Epithelial cell of proximal tubule (primary cell): ENCODE results near the gene KCNK15. TPM values are rescaled to one million over a fixed set of nuclear protein-coding genes. Genes with fewer than 3 reads are reported as not detected.

Experiments used
- DNase-seq: peaks from one replicate; pipeline ENCODE4 v3.0.0-alpha.2; 2011; ENCODE audit warnings: low read depth
- H3K4me3 ChIP-seq: 2 replicates; pipeline ENCODE4 v1.5.1; 2011; ENCODE audit warnings: low read depth, mild to moderate bottlenecking, low read length
- total RNA-seq: library from RNA; depleted of rRNA; stranded (reverse); fragments of >200 nt; gene quantifications from 2 replicates; pipeline ENCODE4 v1.2.3, GENCODE V29; 2015
- TF ChIP-seq, protein P1 (sequence below): conservative IDR thresholded peaks from 2 replicates; pipeline ENCODE4 v1.5.1; 2012; ENCODE audit warnings: low read depth, mild to moderate bottlenecking, low read length

KCNK15 gene
- total RNA-seq, 1 donor from 2014 or later, result not detected

DNA sequence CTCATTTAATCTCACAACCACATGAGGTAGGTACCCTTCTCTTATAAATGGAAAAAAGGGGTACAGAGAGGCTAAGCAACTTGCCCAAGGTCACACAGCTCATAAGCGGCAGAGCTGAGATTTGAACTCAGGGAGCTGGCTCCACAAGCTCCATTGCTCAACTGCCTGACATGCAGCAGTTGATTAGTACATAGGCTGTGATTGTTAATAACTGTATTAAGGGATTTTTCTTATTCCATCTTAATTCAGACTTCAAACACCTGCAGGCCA lies 23.9 kb upstream of the KCNK15 start:
- H3K4me3 ChIP-seq, result no peak overlapping the region
- TF ChIP-seq, protein P1, sequence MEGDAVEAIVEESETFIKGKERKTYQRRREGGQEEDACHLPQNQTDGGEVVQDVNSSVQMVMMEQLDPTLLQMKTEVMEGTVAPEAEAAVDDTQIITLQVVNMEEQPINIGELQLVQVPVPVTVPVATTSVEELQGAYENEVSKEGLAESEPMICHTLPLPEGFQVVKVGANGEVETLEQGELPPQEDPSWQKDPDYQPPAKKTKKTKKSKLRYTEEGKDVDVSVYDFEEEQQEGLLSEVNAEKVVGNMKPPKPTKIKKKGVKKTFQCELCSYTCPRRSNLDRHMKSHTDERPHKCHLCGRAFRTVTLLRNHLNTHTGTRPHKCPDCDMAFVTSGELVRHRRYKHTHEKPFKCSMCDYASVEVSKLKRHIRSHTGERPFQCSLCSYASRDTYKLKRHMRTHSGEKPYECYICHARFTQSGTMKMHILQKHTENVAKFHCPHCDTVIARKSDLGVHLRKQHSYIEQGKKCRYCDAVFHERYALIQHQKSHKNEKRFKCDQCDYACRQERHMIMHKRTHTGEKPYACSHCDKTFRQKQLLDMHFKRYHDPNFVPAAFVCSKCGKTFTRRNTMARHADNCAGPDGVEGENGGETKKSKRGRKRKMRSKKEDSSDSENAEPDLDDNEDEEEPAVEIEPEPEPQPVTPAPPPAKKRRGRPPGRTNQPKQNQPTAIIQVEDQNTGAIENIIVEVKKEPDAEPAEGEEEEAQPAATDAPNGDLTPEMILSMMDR, result no peak
- DNase-seq, result no peak

DNA sequence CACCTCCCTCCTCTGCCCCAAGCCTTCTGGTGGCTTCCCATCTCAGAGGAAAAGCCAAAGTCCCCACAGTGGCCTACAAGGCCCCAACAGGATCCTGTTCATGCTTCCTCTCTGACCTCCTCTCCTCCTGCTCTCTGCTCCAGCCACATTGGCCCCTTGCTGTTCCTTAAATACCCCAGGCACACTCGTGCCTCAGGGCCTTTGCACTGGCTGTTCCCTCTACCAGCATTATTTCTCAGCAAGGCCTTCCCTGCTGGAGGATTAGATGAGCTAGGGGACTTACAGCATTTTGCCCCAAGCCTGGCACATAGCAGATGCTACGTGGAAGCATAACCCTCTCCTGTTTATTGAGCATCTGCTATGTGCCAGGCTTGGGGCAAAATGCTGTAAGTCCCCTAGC lies 22.7 kb upstream of the KCNK15 start:
- H3K4me3 ChIP-seq, result no peak overlapping the region
- TF ChIP-seq, protein P1, result no peak
- no peak for DNase-seq

DNA sequence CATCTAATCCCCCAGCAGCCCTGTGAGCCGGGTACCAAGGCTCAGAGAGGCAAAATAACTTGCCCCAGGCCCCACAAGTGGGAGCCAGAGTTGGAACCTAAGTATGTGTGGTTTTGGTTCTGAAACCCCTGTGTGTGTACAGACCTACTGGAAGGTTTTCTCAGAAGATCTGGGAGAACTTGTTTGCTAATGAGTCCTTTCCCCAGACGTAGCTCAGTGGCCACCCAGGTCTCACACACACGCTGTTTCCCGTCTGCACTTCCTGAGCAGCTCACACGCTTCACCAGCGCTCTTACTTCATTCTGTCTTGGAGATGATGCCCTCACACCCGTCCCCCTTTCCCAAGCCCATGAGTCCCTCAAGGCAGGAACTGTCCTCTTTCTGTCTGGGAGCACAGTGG lies 22.3 kb upstream of the KCNK15 start:
- no peak overlapping the region for H3K4me3 ChIP-seq
- TF ChIP-seq, protein P1, result no peak
- no peak for DNase-seq

DNA sequence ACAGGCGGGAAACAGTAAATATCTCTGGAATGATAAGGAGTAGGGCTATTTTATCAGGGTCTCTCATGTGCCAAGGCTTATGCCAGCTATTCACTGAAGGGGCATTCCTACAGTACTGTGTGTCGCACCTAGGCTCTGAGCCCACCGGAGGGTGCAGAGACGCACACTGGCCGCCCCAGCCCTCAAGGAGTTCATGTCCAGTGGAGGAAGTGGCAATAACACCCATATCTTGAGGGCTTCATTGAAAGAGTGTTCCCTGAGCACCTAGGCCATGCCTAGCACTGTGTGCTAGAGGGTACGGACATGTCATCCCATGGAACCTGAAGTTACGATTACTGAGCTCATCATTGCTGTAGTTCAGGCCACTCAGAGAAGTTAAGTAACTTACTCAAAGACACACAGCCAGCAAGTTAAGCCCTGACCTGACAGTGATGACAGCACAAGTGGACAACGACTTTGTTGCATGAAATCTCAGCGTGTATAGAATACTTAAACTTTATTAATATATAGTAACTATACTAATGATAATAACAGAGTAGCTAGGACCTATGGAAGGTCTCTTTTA lies 21.8 kb upstream of the KCNK15 start:
- no peak for DNase-seq
- no peak overlapping the region for H3K4me3 ChIP-seq
- TF ChIP-seq, protein P1, result no peak

DNA sequence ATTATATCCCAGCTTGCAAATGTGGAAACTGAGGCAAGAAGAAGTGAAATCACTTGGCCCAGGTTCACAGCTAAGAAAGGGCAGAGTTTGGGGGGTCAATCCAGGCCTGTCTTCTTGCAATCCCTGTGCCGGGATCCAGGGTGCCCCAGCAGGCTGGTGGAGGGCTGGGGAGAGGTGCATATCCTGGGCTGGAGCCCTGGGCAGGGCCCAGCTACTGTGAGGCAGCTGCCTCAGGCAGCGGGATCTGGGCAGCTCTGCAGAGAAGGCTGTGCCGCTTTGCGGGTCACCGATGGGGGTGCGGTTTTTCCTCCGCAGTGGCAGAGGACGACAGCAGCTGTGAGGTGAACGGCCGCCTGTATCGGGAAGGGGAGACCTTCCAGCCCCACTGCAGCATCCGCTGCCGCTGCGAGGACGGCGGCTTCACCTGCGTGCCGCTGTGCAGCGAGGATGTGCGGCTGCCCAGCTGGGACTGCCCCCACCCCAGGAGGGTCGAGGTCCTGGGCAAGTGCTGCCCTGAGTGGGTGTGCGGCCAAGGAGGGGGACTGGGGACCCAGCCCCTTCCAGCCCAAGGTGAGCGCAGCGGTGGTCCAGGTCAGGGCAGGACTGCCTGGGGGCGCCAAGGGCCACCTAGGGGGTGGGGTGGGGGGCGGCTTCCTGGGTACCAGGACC lies 21.1 kb upstream of the KCNK15 start:
- DNase-seq, result no peak
- no peak overlapping the region for H3K4me3 ChIP-seq
- TF ChIP-seq, protein P1, result no peak

DNA sequence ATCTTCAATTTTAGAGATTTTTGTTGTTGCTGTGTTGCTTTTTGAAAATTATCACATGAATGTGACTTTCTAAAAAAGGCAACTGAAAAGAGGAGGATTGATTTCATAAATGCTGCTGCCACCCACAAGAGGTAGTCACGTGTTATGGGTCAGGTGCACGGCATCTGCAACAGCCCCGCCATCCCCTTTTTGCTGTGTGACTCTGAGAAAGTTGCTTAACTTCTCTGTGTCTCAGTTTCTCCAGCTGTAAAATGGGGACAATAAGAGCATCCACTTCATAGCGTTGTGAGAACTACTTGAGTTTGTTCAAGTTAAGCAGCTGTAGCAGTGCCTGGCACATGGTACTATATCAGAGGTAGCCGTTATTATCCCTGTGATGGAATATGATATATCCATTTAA lies 19.8 kb upstream of the KCNK15 start:
- TF ChIP-seq, protein P1, result no peak
- no peak overlapping the region for H3K4me3 ChIP-seq
- no peak for DNase-seq

DNA sequence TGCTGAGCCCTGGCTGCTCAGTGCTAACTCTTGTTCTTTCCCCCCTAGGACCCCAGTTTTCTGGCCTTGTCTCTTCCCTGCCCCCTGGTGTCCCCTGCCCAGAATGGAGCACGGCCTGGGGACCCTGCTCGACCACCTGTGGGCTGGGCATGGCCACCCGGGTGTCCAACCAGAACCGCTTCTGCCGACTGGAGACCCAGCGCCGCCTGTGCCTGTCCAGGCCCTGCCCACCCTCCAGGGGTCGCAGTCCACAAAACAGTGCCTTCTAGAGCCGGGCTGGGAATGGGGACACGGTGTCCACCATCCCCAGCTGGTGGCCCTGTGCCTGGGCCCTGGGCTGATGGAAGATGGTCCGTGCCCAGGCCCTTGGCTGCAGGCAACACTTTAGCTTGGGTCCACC lies 18.6 kb upstream of the KCNK15 start:
- no peak for DNase-seq
- TF ChIP-seq, protein P1, result no peak
- H3K4me3 ChIP-seq, result no peak overlapping the region
